ENCODE results near the gene SETD7.

SETD7 gene

GRCh38 chr4:139515531-139515958, 40.5 kb downstream of the SETD7 start:
- no peak overlapping the region for H3K27ac ChIP-seq
- TF ChIP-seq ZFX (IDR thresholded peaks at IDR 0.05) (no peak), CTCF (conservative IDR thresholded peaks at IDR 0.05) (no peak)

GRCh38 chr4:139514382-139515059, 41.5 kb downstream of the SETD7 start:
- H3K27ac ChIP-seq: no peak overlapping the region
- TF ChIP-seq ZFX (IDR thresholded peaks at IDR 0.05): no peak
- TF ChIP-seq CTCF (conservative IDR thresholded peaks at IDR 0.05): no peak

GRCh38 chr4:139511320-139511719, 44.7 kb downstream of the SETD7 start:
- no peak overlapping the region for H3K27ac ChIP-seq
- TF ChIP-seq CTCF (conservative IDR thresholded peaks at IDR 0.05): no peak
- TF ChIP-seq ZFX (IDR thresholded peaks at IDR 0.05): no peak

- TF ChIP-seq CTCF (conservative IDR thresholded peaks at IDR 0.05) (peak; percentile 26), ZFX (IDR thresholded peaks at IDR 0.05) (no peak)
- no peak overlapping the region for H3K27ac ChIP-seq
Observed at GRCh38 chr4:139509727-139510410, 46.1 kb downstream of the SETD7 start.

GRCh38 chr4:139508581-139509237, 47.3 kb downstream of the SETD7 start:
- TF ChIP-seq ZFX (IDR thresholded peaks at IDR 0.05) (no peak), CTCF (conservative IDR thresholded peaks at IDR 0.05) (no peak)
- H3K27ac ChIP-seq: no peak overlapping the region

GRCh38 chr4:139506774-139507173, 49.2 kb downstream of the SETD7 start:
- TF ChIP-seq ZFX (IDR thresholded peaks at IDR 0.05): no peak
- TF ChIP-seq CTCF (conservative IDR thresholded peaks at IDR 0.05): no peak
- H3K27ac ChIP-seq: no peak overlapping the region

GRCh38 chr4:139503622-139504166, 52.3 kb downstream of the SETD7 start:
- H3K27ac ChIP-seq: no peak overlapping the region
- no peak for TF ChIP-seq ZFX (IDR thresholded peaks at IDR 0.05)
- TF ChIP-seq CTCF (conservative IDR thresholded peaks at IDR 0.05): no peak

All from C4-2B (cell line).